Activated CD4-positive, alpha-beta T cell treated with anti-CD3 and anti-CD28 coated beads for 1 hour (primary cell): Measurements from ENCODE around the gene JAML.

Experiments
- DNase-seq: peaks from one replicate; pipeline ENCODE4 v3.0.0-alpha.2; 2020

Gene JAML

GRCh38 chr11:118215262-118215661, 9.5 kb downstream of the JAML start:
- DNase-seq: no peak

- DNase-seq: no peak
Measured at GRCh38 chr11:118214210-118214914, 10.4 kb downstream of the JAML start.

GRCh38 chr11:118213781-118214180, 11.0 kb downstream of the JAML start:
- no peak for DNase-seq

DNA sequence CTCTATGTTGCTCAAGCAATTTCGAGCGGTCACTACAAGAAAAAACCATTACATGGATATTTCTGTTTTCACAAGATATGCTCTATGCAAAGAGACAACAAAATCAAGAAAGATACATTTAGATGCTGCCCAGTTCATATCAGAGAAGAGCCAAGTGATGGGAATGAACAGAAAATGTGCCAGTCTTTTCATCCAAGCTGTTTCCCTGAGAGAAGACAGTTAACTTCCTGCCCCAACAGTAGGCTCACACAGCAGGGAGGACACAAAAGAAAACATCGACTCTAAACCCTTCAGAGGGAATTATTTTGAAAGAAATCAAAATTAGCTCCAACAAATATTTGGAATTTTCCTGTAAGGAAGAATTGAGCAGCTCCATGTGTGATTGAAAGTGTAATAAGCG, 11.6 kb downstream of the JAML start:
- DNase-seq: no peak

DNA sequence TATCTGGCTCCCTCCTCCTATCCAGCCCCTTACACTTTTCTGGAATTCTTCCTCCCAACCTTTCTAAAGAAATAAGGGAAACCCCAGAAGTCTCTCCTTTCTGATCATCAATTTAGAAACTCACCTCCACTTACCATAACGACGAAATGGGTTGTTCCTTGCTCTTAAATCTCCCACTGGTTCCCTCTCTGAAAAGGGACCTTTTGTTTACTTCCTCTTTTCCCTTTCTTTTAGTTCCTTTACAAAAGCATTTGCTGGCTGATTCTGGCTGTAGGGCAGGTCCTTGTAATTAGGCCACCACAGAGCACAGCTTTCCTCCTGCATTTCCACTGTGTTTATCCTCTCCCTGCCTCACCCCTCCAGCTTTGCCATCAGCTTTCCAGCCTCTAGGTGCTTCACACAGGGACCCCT, 12.0 kb downstream of the JAML start:
- DNase-seq: no peak

- DNase-seq: no peak
Measured at GRCh38 chr11:118212131-118212725, 12.6 kb downstream of the JAML start.

GRCh38 chr11:118211006-118211405, 13.8 kb downstream of the JAML start:
- no peak for DNase-seq

DNA sequence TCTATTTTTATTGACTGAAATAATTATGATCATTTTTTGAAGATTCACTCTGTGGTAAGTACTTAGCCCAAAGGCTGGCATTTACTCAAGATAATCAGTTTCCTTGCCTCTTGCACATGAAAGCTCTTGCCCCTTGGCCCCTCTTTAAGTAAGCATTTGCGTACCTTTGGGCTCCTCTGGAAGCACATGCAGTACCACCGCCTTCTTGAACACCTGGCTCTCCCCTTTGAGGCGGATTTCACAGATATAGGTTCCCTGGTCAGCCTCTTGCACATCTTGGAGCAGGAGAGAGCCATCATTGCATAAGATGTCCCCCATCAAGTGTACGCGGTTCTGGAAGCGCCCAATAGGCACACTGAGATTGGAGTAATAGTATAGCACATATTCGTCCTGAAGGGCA, 14.5 kb downstream of the JAML start:
- no peak for DNase-seq

- DNase-seq: no peak
Measured at GRCh38 chr11:118209033-118209432, 15.8 kb downstream of the JAML start.

DNA sequence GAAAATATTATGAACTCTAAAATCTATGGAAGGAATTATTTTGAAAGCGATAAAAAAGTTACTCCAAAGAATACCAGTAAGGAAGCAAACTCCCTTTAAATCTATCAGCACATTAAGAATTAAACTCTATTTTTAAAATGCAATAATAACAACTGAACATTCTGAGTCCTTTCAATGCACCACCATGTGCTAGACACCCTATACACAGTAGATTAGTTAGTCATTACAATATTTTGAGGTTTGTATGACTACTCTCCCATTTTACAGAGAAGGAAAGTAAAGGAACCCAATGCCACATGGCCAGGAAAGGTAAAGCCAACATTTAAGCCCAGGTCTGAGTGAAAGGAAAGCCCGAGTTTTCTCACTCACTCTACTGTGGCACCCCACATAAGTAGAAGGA, 17.7 kb downstream of the JAML start:
- no peak for DNase-seq

DNA sequence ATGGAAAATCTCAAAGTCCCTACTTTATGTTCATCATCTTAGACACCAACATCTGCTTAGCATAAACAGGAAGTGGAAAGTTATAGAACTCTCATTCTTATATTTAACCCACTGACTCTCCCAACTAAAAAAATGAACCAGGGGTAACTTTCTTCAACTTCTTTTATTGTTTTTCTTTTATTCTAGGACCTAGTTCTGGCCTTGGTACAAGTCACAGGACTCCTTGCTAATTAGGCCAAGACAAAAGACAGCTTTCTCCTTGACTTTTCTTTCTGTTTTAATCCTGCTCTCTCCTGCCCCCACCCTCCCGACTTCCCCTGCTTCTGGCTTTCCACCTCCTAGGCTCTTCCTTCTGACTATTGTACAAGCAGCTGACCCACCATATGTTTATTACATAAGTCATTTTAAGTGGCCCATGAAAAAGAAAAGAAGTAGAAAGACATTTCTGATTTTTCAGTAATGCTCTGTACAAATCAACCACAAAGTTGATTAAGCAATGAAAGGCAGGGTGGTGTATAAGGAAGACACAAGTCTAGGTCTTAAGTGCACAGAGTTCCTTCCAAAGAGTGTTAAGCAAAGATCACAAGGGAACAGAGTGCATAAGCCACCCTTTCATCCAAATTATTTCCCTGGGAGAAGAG, 18.3 kb downstream of the JAML start:
- no peak for DNase-seq

GRCh38 chr11:118205606-118206378, 19.0 kb downstream of the JAML start:
- DNase-seq: no peak

DNA sequence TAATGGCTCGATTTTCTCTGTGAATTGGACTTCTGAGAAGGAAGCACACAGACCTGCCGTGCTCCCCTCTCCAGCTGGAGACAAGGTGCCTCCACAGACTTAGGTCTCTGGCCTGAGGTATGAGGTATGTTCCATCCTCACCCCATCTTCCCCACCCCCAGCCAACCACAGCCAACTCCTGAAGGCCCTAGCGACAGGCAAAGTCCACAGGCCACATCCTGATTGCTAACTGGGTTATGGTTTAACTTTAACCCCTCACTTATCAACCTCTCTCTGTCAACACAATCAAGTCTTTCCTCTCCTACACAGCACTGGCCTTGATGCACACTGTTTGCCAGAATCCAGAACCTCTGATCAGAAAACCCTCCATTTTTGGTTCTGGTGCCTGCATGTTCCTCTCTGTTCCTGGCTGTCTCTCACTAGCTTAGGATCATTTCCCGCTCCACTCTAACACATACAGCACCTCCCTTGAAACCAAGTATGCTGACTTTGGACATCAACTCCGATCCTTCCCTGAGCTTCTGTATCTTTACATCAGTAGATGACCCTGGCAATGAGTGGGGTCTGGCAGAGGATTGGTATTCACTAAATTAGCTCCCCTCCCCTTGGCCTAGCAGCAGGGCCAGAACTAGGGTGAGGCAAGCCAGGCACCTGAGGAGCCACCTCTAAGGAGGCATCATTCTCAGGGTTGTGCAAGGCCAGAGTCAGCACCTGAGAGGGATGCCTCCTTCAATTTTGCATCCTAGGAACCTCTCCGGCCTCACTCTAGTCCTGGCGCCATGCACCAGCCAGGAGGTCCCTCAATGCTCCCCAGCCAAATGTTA, 22.0 kb downstream of the JAML start:
- DNase-seq: peak; percentile 15

DNA sequence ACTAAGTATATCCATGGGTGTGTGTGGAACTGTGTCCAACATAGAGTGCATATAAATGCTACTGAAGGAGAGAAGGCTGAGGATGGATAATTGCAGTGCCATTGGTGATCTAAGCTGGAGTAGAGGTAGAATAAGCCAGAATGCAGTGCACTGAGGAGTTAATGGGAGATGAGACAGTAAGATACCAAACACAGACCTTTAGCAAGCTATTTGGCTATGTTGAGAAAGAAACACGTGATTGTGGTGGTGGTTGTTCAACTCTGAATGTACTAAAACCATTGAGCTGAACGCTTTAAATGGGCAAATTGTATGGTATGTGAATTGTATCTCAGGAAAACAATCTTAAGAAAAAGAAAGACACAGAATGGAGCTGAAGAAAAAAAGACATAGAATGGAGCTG, 22.8 kb downstream of the JAML start:
- no peak for DNase-seq

DNA sequence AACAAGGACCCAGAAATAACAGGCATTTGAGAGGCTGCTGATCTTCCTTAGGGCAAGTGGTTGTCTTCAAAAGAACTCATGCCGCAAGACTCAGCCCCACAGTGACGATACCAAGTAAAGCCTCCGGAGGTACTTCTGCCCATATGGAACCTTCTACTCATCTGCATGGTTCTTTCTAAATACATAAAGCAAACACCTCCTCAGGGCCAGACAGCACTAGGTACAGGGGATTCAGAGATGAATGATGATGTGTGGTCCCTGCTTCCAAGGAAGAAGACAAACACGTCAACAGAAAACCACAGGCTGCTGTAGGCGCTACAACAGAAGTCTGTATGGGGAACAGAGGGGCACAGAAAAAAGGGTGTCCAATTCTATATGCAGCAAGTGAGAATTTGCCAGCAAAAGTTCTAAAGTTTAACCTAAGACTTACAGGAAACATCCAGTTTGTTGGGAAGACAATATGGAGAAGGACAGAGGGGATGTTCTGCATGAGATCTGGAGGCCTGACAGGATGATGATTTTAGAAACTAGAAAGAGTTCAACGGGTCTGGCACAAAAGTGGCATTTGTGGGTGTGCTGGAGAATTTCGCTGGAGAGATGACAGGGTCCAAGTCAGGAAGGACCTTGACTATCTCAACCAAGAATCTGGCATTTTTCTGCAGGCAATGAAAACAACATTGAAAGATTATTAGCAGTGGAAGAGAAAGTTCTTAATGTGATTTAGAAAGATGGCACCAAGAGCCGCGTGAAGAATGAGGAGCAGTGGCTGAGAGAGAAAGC, 23.7 kb downstream of the JAML start:
- DNase-seq: no peak

DNA sequence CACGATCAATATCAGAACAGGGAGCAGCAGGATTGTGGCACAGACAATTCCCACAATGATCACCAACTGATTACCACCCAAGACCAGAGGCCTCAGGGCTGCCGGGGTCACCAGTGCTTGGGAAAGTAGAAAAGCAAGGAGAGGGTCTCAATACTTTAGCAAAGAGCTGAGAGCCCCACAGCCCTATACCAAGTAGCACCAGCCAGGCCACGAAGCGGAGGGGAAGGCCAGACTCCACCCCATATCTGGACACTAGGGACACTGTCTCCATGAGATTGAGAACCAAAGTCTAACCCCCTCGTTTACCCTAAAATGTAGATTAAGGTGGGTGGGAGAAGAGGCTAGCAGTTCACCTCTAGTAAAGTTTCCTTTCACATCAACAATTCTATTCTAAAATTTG, 24.3 kb downstream of the JAML start:
- no peak for DNase-seq

- DNase-seq: no peak
Measured at GRCh38 chr11:118199135-118199534, 25.7 kb downstream of the JAML start.

GRCh38 chr11:118198370-118198769, 26.4 kb downstream of the JAML start:
- peak; percentile 75 for DNase-seq

- DNase-seq: no peak
Measured at GRCh38 chr11:118194835-118195627, 29.8 kb downstream of the JAML start.

GRCh38 chr11:118193910-118194566, 30.8 kb downstream of the JAML start:
- no peak for DNase-seq
